Mucosa of stomach (tissue), 1 donor: ENCODE measurements around the gene SOX1.

Experiments
- H3K27me3 ChIP-seq: one replicate; pipeline ENCODE4 v1.7.0; 2013; ENCODE audit warnings: mild to moderate bottlenecking, low read length; ENCODE audit not compliant: control insufficient read depth, insufficient read depth
- H3K36me3 ChIP-seq: one replicate; pipeline ENCODE4 v1.7.0; 2013; ENCODE audit warnings: low read length; ENCODE audit not compliant: control insufficient read depth, insufficient read depth
- H3K4me1 ChIP-seq: one replicate; pipeline ENCODE4 v1.7.0; 2013; ENCODE audit warnings: mild to moderate bottlenecking, low read length; ENCODE audit not compliant: control insufficient read depth, insufficient read depth
- H3K4me3 ChIP-seq: one replicate; pipeline ENCODE4 v1.7.0; 2013; ENCODE audit warnings: low read length
- H3K9ac ChIP-seq: one replicate; pipeline ENCODE4 v1.7.0; 2013; ENCODE audit warnings: mild to moderate bottlenecking, low read length, moderate library complexity
- H3K9me3 ChIP-seq: one replicate; pipeline ENCODE4 v1.7.0; 2013; ENCODE audit warnings: mild to moderate bottlenecking, low read length, moderate library complexity; ENCODE audit not compliant: control insufficient read depth
- donor health status: Pancreatic carcinoma.

The SOX1 gene

DNA sequence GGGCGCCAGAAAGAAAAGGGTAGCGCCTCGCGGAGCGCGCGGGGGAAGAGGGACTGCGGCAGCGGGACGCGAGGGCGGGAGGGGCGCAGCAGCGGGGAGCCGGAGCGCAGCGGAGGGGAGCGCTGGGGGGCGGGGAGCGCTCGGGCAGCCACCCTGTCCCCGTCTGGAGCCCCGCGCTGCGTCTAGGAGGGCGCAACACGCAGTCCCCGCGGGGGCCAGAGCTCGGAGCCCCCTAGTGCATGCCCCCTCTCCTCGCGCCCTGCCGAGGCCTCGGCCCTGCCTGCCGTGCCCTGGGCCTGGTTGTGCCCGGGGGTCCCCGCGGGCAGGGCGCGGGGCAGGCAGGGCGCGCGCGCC lies 37.9 kb downstream of the SOX1 start:
- no peak overlapping the region for H3K4me3 ChIP-seq
- no peaks in the 10 kb centered on the region for H3K4me1 ChIP-seq
- no peaks in the 10 kb centered on the region for H3K9me3 ChIP-seq
- no peak overlapping the region for H3K9ac ChIP-seq
- no peaks in the 10 kb centered on the region for H3K36me3 ChIP-seq
- peaks cover 59% of the 10 kb centered on the region for H3K27me3 ChIP-seq

GRCh38 chr13:112105244-112105681 lies 38.3 kb downstream of the SOX1 start:
- Histone ChIP-seq H3K27me3 (peaks cover 59% of the 10 kb centered on the region), H3K9me3 (no peaks in the 10 kb centered on the region), H3K36me3 (no peaks in the 10 kb centered on the region), H3K9ac (no peak overlapping the region), H3K4me3 (no peak overlapping the region), H3K4me1 (no peaks in the 10 kb centered on the region)

GRCh38 chr13:112105892-112106291 lies 38.9 kb downstream of the SOX1 start:
- Histone ChIP-seq H3K9ac (no peak overlapping the region), H3K9me3 (no peaks in the 10 kb centered on the region), H3K4me1 (no peaks in the 10 kb centered on the region), H3K4me3 (no peak overlapping the region), H3K36me3 (no peaks in the 10 kb centered on the region), H3K27me3 (peaks cover 59% of the 10 kb centered on the region)

DNA sequence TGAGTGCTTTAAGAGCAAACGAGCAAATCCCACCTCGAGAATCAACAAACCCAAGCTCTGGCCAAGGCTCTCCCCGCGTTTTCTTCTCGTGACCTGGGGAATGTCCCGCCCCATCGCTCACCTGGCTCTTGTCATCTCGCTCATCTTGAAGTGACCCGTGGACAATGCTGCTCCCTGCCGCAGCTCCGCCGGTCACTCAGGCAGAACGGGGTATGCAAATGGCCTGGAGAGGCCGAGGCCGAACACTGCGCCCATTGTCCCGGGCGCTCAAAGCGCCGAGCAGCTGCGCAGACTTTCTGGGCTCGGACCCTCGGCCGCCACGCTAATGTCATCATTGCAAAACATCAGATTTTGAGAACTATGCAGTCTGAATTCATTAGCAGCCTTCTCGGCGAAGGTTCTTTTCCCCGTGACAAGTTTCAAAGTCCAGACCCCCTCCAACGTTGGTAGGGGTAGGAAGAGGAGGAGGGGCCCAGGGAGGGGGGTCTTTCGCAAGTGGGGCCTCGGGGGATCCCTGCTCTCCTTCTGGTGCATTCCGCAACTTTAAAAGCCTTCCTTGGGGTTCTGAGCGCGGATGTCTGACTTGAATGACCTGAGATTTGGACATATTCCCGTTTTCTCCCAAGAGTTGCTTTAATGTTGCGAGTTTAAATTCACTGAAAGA lies 39.7 kb downstream of the SOX1 start:
- no peaks in the 10 kb centered on the region for H3K4me1 ChIP-seq
- no peak overlapping the region for H3K9ac ChIP-seq
- H3K36me3 ChIP-seq: no peaks in the 10 kb centered on the region
- H3K27me3 ChIP-seq: peaks cover 63% of the 10 kb centered on the region
- no peaks in the 10 kb centered on the region for H3K9me3 ChIP-seq
- no peak overlapping the region for H3K4me3 ChIP-seq

DNA sequence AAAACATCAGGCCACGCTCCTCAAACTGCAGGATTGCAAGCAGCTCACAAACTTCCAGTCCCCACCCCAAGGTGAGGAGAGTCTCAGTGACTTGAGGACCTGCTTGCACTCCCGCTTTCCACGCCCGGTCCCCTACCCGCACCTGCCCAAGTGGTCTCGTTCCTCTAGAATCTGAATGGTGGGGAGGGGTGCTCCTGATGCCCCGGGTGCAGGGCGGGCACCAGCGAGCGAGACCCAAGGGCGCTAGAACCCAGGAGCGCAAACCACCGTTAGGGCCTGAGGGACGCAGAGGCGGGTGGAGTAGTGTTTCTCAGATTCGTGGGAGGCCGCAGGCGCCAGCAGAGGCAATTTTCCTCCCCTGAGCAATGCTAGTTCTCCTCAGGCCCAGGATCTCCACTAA lies 40.3 kb downstream of the SOX1 start:
- H3K9ac ChIP-seq: no peak overlapping the region
- H3K4me3 ChIP-seq: no peak overlapping the region
- no peaks in the 10 kb centered on the region for H3K4me1 ChIP-seq
- H3K36me3 ChIP-seq: no peaks in the 10 kb centered on the region
- H3K9me3 ChIP-seq: no peaks in the 10 kb centered on the region
- peaks cover 64% of the 10 kb centered on the region for H3K27me3 ChIP-seq

DNA sequence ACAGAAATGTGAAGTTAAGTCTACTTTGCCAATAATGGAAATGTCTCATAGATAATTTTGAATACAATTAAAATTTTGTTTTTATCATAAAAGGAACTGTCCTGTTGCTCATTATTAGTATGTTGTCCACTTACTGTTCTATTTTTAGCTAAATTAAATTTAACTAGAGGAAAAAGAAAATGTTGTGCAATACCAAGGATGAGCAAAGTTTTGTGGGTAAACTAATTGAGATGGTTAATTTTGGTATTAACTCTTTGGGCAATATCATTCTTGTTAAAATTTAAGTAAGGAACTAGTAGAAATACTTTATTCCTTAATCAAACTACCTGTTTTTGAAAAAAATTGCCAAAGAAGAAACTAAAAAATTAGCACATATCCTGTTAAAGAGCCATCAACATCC lies 43.5 kb downstream of the SOX1 start:
- Histone ChIP-seq H3K36me3 (no peaks in the 10 kb centered on the region), H3K27me3 (peaks cover 40% of the 10 kb centered on the region)

GRCh38 chr13:112111239-112111857 lies 44.4 kb downstream of the SOX1 start:
- Histone ChIP-seq H3K4me1 (no peaks in the 10 kb centered on the region), H3K36me3 (no peaks in the 10 kb centered on the region), H3K9ac (no peak overlapping the region), H3K27me3 (peaks cover 35% of the 10 kb centered on the region), H3K9me3 (no peaks in the 10 kb centered on the region), H3K4me3 (no peak overlapping the region)

More for the DNA sequence above, 43.5 kb downstream of the SOX1 start:
- H3K4me1 ChIP-seq: no peaks in the 10 kb centered on the region
- H3K4me3 ChIP-seq: no peak overlapping the region
- no peak overlapping the region for H3K9ac ChIP-seq
- no peaks in the 10 kb centered on the region for H3K9me3 ChIP-seq

GRCh38 chr13:112112534-112113276 lies 45.8 kb downstream of the SOX1 start:
- H3K4me3 ChIP-seq: no peak overlapping the region
- H3K27me3 ChIP-seq: peaks cover 23% of the 10 kb centered on the region
- no peak overlapping the region for H3K9ac ChIP-seq
- H3K36me3 ChIP-seq: no peaks in the 10 kb centered on the region
- H3K9me3 ChIP-seq: no peaks in the 10 kb centered on the region
- H3K4me1 ChIP-seq: no peaks in the 10 kb centered on the region

GRCh38 chr13:112113348-112113747 lies 46.4 kb downstream of the SOX1 start:
- H3K9ac ChIP-seq: no peak overlapping the region
- no peaks in the 10 kb centered on the region for H3K36me3 ChIP-seq
- H3K9me3 ChIP-seq: no peaks in the 10 kb centered on the region
- no peak overlapping the region for H3K4me3 ChIP-seq
- H3K27me3 ChIP-seq: peaks cover 18% of the 10 kb centered on the region
- H3K4me1 ChIP-seq: no peaks in the 10 kb centered on the region

DNA sequence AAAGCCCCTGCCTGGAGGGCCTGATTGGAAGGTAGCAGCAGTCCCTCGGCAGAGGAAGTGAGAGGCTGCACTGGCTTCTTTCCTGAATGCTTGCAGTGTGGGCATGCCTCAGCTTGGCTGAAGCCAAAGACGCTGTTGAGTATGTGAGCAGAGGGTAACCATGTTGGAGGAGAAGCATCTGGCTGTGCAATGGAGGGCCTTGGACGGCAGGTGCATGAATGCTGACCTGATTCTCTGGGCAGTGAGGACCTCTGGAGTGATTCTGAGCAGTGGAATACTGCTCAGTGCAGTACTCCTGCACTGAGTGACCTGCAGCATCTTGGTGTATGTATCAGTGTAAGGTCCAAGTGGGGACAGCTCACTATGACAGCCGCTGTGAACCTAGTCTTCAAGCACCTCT lies 46.9 kb downstream of the SOX1 start:
- peaks cover 13% of the 10 kb centered on the region for H3K27me3 ChIP-seq
- H3K9ac ChIP-seq: no peak overlapping the region
- no peak overlapping the region for H3K4me3 ChIP-seq

GRCh38 chr13:112114391-112114790 lies 47.4 kb downstream of the SOX1 start:
- H3K9ac ChIP-seq: no peak overlapping the region
- H3K27me3 ChIP-seq: peaks cover 9% of the 10 kb centered on the region
- no peaks in the 10 kb centered on the region for H3K4me1 ChIP-seq
- no peaks in the 10 kb centered on the region for H3K9me3 ChIP-seq
- no peak overlapping the region for H3K4me3 ChIP-seq
- no peaks in the 10 kb centered on the region for H3K36me3 ChIP-seq

More for the DNA sequence above, 46.9 kb downstream of the SOX1 start:
- Histone ChIP-seq H3K4me1 (no peaks in the 10 kb centered on the region), H3K9me3 (no peaks in the 10 kb centered on the region), H3K36me3 (no peaks in the 10 kb centered on the region)

DNA sequence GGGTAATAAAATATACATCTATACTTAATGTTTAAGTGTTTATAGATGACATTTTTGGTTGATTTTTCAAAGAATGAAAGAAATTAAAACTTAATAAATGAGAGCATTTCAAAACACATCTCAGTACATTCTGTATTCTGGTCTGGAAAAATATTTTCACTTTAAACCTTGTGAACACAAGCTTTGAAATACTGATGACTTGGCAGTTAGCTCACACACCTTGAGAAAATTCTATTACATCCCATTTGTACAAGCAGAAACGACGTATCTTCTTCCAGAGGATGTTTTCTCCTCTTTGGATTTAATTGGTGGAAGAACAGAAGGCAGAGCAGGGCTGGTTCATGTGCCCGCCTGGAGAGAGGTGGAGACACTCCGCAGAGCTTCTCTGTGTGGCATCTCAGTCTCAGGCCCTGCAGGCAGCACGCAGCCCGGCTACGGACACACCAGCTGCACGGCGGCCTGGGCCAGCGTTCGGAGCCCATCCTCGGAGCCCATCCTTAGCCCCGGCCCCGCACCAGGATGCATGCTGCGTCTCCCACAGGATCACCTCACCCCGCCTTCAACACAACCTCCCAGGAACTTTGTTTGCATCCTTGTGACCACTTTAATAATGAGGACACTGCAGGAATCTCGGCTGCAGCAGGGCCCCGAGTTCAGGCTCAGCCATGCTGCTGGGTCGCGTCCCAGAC lies 48.6 kb downstream of the SOX1 start:
- H3K9me3 ChIP-seq: no peaks in the 10 kb centered on the region
- H3K9ac ChIP-seq: no peak overlapping the region
- H3K36me3 ChIP-seq: no peaks in the 10 kb centered on the region
- H3K27me3 ChIP-seq: peaks cover 8% of the 10 kb centered on the region
- no peak overlapping the region for H3K4me3 ChIP-seq
- no peaks in the 10 kb centered on the region for H3K4me1 ChIP-seq
